Loucy (cell line): ENCODE results near the gene SMTNL2.
"Not testable (repeated sequence)": the region's sequence is repeated elsewhere in the genome, so short reads cannot be mapped to it uniquely, and the experiment has no call there.

Source experiments
- CTCF ChIP-seq: fragments of 200-600 bp; sonication (generic); conservative IDR thresholded peaks from 2 replicates; pipeline ENCODE4 v1.5.1; 2014; ENCODE audit warnings: mild to moderate bottlenecking, antibody characterized with exemption, low read length
- EZH2phosphoT487 ChIP-seq: fragments of 200-600 bp; IDR thresholded peaks from 2 replicates; pipeline ENCODE4 v1.6.1; 2018; ENCODE audit warnings: antibody characterized with exemption, mild to moderate bottlenecking, moderate library complexity, borderline replicate concordance

GRCh38 chr17:4655933-4656332 lies 71.6 kb downstream of the SMTNL2 start:
- TF ChIP-seq CTCF, EZH2phosphoT487: not testable (repeated sequence)
